ENCODE data around the gene EXOSC7.

GRCh38 chr3:45043728-45044299 lies 67.8 kb downstream of the EXOSC7 start:
- TF ChIP-seq CTCF (IDR thresholded peaks at IDR 0.05; ENCODE audit: insufficient read depth, low read length, poor library complexity, severe bottlenecking) (no peak), EZH2phosphoT487 (conservative IDR thresholded peaks at IDR 0.05; ENCODE audit: low read length) (no peak)

Data from SU-DHL-6 (cell line).